CD4-positive, alpha-beta T cell treated with Interleukin-1 beta for 1 hour (primary cell): ENCODE results near the gene TCP11.

Source experiments
- DNase-seq, 2 donors: peaks; one replicate each; pipeline ENCODE4 v3.0.0-alpha.2; 2020 to 2022

TCP11 gene

GRCh38 chr6:35078896-35079295, 62.2 kb downstream of the TCP11 start:
- no peak for DNase-seq

GRCh38 chr6:35078226-35078850, 62.8 kb downstream of the TCP11 start:
- no peak for DNase-seq

DNA sequence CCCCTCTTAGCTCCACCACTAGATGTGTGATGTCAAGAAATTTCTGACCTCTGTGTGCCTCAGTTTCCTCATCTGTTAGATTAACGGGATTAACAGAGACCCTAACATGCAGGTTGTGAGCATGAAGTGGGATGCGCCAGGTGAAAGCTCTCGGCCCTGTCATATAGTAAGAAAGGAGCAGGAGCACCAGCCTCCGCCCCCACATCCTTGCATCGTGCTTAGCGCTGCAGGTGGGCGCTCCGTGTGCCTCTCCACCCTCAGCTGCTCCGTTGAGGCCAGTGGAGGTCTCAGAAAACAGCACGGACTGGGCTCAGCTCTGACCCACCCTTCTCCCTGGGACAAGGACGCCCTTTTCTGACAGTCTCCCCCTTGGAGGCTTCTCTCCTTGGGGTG, 63.4 kb downstream of the TCP11 start:
- no peak for DNase-seq

DNA sequence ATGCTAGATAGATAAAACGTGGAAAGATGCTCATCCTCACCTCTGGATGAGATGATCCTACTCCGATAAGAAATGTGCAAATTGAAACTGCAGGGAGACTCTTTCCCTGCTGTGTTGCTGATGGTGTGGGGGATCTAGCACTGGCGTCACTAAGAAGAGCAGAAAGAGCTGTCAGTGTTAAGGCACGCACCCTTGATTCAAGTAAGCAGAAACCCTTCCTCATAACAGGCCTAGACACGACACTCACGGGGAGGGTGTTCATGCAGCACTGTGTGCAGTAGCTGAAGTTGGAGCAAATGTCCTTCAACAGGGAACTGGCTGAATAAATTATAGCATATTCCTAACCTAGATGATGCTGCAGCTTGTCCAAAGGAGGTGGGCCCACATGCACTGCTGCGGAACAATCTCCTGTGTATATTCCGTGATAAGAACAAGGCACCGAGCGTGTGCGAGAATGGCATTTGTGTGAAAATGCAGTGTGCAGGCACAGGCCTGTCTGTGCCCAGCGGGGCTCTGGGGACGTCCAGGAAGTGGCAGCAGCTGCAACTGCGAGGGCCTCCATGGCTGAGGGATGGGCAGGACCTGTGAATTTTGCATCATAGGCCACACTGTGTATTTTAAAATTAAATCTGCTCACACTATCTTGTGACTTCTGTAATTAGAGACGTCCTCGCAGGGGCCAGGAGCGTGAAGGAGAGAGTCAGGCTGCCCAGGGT, 64.0 kb downstream of the TCP11 start:
- no peak for DNase-seq

DNA sequence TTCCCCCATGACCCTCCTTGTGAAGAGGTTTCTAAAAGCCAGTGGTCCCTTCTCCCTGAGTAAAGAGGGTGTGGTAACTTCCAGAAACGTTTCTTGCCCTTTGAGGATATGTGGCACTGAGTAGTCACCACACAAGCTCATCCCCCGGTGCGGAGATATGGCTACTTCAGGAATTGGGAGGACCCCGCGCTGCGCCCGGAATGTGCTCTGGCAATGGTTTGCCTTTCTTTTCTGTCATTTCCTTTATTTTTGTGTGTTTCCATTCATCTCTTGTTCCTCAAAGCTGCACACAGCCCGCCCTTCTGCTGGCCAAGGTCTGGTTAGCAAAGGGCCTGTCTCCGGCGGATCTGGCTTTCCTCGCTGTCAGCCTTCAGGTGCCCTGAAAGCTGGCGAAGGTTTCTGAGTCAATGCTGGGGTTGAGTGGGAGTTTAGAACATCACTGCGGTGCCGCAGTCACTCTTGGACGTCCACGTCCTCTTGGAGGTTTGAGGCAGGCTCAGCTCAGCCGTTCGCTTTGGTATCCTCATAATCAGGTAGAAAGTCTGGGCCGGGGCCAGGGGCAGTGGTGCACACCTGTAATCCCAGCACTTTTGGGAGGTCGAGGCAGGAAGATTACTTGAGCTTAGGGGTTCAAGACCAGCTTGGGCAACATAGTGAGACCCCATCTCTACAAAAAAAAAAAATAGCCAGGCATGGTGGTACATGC, 67.2 kb downstream of the TCP11 start:
- no peak for DNase-seq

DNA sequence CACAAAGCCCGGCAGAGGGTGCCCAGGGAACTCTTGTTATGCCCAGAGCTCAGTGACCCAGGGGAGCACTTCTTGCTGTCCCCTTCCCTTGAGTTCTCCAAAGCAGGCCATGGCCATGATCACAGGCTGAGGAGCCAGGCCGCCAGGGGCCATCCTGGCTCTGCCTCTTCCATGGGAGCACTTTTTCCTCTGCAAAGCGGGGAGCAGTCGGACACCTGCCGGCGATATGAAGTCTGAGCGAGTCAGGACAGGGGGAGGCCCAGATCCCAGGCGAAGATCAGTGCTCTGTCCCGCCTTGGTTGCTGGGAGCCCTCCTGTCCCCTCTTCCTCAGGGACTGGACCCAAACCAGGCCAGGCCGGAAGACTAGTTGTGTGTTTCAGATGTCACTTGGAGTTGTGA, 67.9 kb downstream of the TCP11 start:
- no peak for DNase-seq

- no peak for DNase-seq
Observed at GRCh38 chr6:35072698-35073055, 68.5 kb downstream of the TCP11 start.

GRCh38 chr6:35072051-35072697, 69.0 kb downstream of the TCP11 start:
- no peak for DNase-seq

DNA sequence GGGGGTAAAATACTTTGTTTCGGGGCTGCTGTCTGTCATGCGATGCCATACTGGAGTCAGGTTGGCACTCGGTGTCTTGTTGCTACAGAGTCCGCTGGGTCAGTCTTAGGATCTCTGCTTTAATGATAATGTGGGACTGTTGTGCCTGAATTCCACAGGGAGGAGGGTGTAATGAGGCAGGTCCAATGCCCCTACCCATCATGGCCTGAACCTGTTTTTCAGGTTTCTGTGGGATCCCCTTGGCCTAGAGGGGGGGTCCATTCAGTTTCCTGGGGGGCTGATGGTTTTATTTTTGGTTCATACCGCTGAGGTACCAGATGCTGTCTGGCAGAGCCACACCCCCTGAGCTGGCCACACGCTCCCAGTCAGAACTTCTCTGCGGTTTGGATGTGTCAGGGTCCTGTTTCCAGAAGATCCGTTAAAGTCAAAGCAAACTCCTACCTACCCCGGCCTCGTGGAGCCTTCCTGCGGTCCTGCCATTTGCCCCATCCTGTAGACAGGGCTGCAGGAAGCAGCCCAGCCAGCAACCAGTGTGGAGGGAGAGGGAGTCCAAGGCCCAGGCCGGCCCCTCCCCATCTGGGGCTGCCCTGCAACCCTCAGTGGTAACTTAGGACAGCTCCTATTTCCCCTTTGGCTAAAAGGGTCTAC, 69.7 kb downstream of the TCP11 start:
- no peak for DNase-seq

DNA sequence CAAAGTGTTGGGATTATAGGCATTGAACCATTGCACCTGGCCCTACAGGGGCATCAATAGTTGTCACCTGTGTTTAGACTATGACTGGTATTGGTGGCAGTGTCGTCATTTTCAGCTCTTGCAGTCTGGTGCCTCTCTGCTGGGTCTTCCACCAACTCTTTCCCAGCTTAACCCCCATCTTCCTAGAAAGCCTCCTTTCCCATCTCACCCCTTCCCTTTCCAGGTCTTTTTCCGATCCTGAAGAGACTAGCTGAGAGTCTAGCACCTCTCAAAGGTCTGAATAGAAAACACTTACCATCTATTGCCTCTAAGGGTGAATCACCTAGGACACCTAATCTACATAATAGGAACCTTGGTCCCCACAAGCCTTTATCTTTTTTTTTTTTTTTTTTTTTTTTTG, 71.0 kb downstream of the TCP11 start:
- DNase-seq: no peak

DNA sequence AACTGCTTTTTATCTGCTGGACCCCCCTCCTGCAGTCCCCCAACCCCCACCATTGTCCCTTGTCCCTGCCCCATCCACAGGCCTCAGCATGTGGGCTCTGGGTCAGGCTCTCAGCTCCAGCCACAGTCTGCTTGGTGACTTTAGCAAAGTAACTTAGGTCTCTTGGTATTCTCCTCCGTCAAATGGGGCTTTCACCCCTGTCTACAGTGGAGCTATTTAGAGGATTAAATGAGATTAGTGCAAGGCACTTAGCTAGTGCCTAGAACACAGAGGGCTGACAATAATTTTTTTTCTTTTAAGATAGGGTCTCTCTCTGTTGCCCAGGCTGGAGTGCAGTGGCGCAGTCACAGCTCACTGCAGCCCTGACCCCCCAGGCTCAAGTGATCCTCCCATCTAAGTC, 71.9 kb downstream of the TCP11 start:
- DNase-seq: no peak

- no peak for DNase-seq
Observed at GRCh38 chr6:35068644-35069043, 72.5 kb downstream of the TCP11 start.

- no peak for DNase-seq
Observed at GRCh38 chr6:35068206-35068605, 72.9 kb downstream of the TCP11 start.
